ENCODE data around the gene PAFAH1B1.
"Not testable (repeated sequence)": the region's sequence is repeated elsewhere in the genome, so short reads cannot be mapped to it uniquely, and the experiment has no call there.

PAFAH1B1 gene

GRCh38 chr17:2636169-2636930 is 42.9 kb downstream of the PAFAH1B1 start:
- no peak for DNase-seq

- DNase-seq: no peak
Measured at GRCh38 chr17:2637422-2637821, 44.0 kb downstream of the PAFAH1B1 start.

GRCh38 chr17:2644971-2645370 is 51.5 kb downstream of the PAFAH1B1 start:
- DNase-seq: no peak

- no peak for DNase-seq
Measured at GRCh38 chr17:2647957-2648356, 54.5 kb downstream of the PAFAH1B1 start.

- no peak for DNase-seq
Measured at GRCh38 chr17:2649191-2649590, 55.7 kb downstream of the PAFAH1B1 start.

GRCh38 chr17:2652911-2653310 is 59.5 kb downstream of the PAFAH1B1 start:
- DNase-seq: not testable (repeated sequence)

- no peak for DNase-seq
Measured at GRCh38 chr17:2655546-2655945, 62.1 kb downstream of the PAFAH1B1 start.

GRCh38 chr17:2656283-2656682 is 62.8 kb downstream of the PAFAH1B1 start:
- DNase-seq: no peak

GRCh38 chr17:2659337-2659736 is 65.9 kb downstream of the PAFAH1B1 start:
- not testable (repeated sequence) for DNase-seq

- DNase-seq: not testable (repeated sequence)
Measured at GRCh38 chr17:2660410-2660809, 67.0 kb downstream of the PAFAH1B1 start.

- no peak for DNase-seq
Measured at GRCh38 chr17:2672026-2672425, 78.6 kb downstream of the PAFAH1B1 start.

- DNase-seq: not testable (repeated sequence)
Measured at GRCh38 chr17:2679247-2679646, 85.8 kb downstream of the PAFAH1B1 start.

- no peak for DNase-seq
Measured at GRCh38 chr17:2680961-2681360, 87.5 kb downstream of the PAFAH1B1 start.

- DNase-seq: no peak
Measured at GRCh38 chr17:2681650-2682049, 88.2 kb downstream of the PAFAH1B1 start.

GRCh38 chr17:2682176-2682938 is 88.9 kb downstream of the PAFAH1B1 start:
- DNase-seq: no peak

GRCh38 chr17:2683912-2684311 is 90.5 kb downstream of the PAFAH1B1 start:
- DNase-seq: no peak

- DNase-seq: no peak
Measured at GRCh38 chr17:2684549-2684948, 91.1 kb downstream of the PAFAH1B1 start.

- DNase-seq: no peak
Measured at GRCh38 chr17:2685696-2686095, 92.2 kb downstream of the PAFAH1B1 start.

GRCh38 chr17:2687074-2687418 is 93.6 kb downstream of the PAFAH1B1 start:
- DNase-seq: no peak

GRCh38 chr17:2688351-2689342 is 95.2 kb downstream of the PAFAH1B1 start:
- no peak for DNase-seq

- no peak for DNase-seq
Measured at GRCh38 chr17:2689411-2690164, 96.1 kb downstream of the PAFAH1B1 start.
